Mesendoderm (in vitro differentiated cells): ENCODE results near the gene CRAMP1.

Source experiments
- DNase-seq: peaks from one replicate; pipeline ENCODE4 v3.0.0; 2013
- H2AK5ac ChIP-seq: 2 replicates; pipeline ENCODE4 v1.6.1; 2013; ENCODE audit warnings: low read length, inconsistent platforms
- H2BK120ac ChIP-seq: 2 replicates; pipeline ENCODE4 v1.6.1; 2013; ENCODE audit warnings: low read depth, mild to moderate bottlenecking, low read length, moderate library complexity, mixed read lengths
- H2BK15ac ChIP-seq: replicated peaks from 2 replicates; pipeline ENCODE4 v1.6.1; 2013; ENCODE audit warnings: low read depth, mild to moderate bottlenecking, moderate library complexity
- H2BK5ac ChIP-seq: 2 replicates; pipeline ENCODE4 v1.6.1; 2013; ENCODE audit warnings: low read length, inconsistent platforms
- H3K18ac ChIP-seq: 2 replicates; pipeline ENCODE4 v1.6.1; 2013; ENCODE audit warnings: mild to moderate bottlenecking, low read length, mixed read lengths
- H3K23ac ChIP-seq: one replicate; pipeline ENCODE4 v1.6.1; 2013; ENCODE audit warnings: low read length
- H3K27ac ChIP-seq: 2 replicates; pipeline ENCODE4 v1.5.1; 2013; ENCODE audit warnings: low read depth, mild to moderate bottlenecking, inconsistent platforms, low read length, moderate library complexity
- H3K27me3 ChIP-seq: 2 replicates; pipeline ENCODE4 v1.6.1; 2013; ENCODE audit warnings: low read length, control low read depth, mild to moderate bottlenecking, inconsistent platforms; ENCODE audit not compliant: insufficient read depth, poor library complexity
- H3K36me3 ChIP-seq: 2 replicates; pipeline ENCODE4 v1.6.1; 2013; ENCODE audit warnings: low read length, inconsistent platforms; ENCODE audit not compliant: control insufficient read depth, insufficient read depth
- H3K4ac ChIP-seq: one replicate; pipeline ENCODE4 v1.6.1; 2013; ENCODE audit warnings: low read depth, mild to moderate bottlenecking, low read length, moderate library complexity
- H3K4me1 ChIP-seq: 2 replicates; pipeline ENCODE4 v1.6.1; 2013; ENCODE audit warnings: low read depth, low read length, inconsistent platforms; ENCODE audit not compliant: control insufficient read depth
- H3K4me2 ChIP-seq: 2 replicates; pipeline ENCODE4 v1.6.1; 2013; ENCODE audit warnings: low read length
- H3K4me3 ChIP-seq: 2 replicates; pipeline ENCODE4 v1.5.1; 2013; ENCODE audit warnings: mild to moderate bottlenecking, low read length
- H3K56ac ChIP-seq: one replicate; pipeline ENCODE4 v1.6.1; 2013; ENCODE audit warnings: low read length
- H3K79me1 ChIP-seq: 2 replicates; pipeline ENCODE4 v1.6.1; 2013; ENCODE audit warnings: low read length, inconsistent platforms
- H3K79me2 ChIP-seq: 2 replicates; pipeline ENCODE4 v1.6.1; 2013; ENCODE audit warnings: mild to moderate bottlenecking, low read length; ENCODE audit not compliant: control insufficient read depth, insufficient read depth
- H3K9ac ChIP-seq: 2 replicates; pipeline ENCODE4 v1.6.1; 2013; ENCODE audit warnings: low read length, inconsistent platforms
- H4K5ac ChIP-seq: one replicate; pipeline ENCODE4 v1.6.1; 2013; ENCODE audit warnings: low read length
- H4K8ac ChIP-seq: one replicate; pipeline ENCODE4 v1.6.1; 2013; ENCODE audit warnings: low read depth, mild to moderate bottlenecking, control low read depth, low read length, moderate library complexity
- WGBS: extraction: QIAGEN DNeasy Blood & Tissue Kit; methylation state at CpG from one replicate; pipeline ENCODE4 v1.1.7; 2013; ENCODE audit warnings: low lambda C conversion rate, missing lambda C conversion rate; ENCODE audit not compliant: insufficient coverage; ENCODE audit errors: extremely low coverage; 5-methylcytosine and 5-hydroxymethylcytosine counted together

CRAMP1 gene

GRCh38 chr16:1651094-1651973 lies 39.2 kb downstream of the CRAMP1 start:
- Histone ChIP-seq H2BK15ac (no peak overlapping the region), H3K23ac (no peak overlapping the region), H3K36me3 (peaks cover 8% of the 10 kb centered on the region), H3K79me2 (no peaks in the 10 kb centered on the region), H3K27me3 (no peaks in the 10 kb centered on the region), H4K8ac (no peak overlapping the region), H2BK5ac (no peak overlapping the region), H2BK120ac (no peak overlapping the region), H2AK5ac (no peak overlapping the region), H3K4me2 (no peak overlapping the region), H3K18ac (no peak overlapping the region), H3K9ac (no peak overlapping the region), H3K27ac (no peak overlapping the region), H3K4me3 (no peak overlapping the region), H3K79me1 (peaks cover 10% of the 10 kb centered on the region), H3K56ac (no peak overlapping the region), H3K4me1 (no peaks in the 10 kb centered on the region), H3K4ac (no peak overlapping the region), H4K5ac (no peak overlapping the region)
- DNase-seq: no peak
- no CpG with 5 or more reads among the region's 12 CpGs for WGBS

GRCh38 chr16:1651974-1652312 lies 39.8 kb downstream of the CRAMP1 start:
- Histone ChIP-seq H3K4me2 (no peak overlapping the region), H3K27ac (no peak overlapping the region), H3K18ac (no peak overlapping the region), H3K4me3 (no peak overlapping the region), H3K4ac (no peak overlapping the region), H3K4me1 (no peaks in the 10 kb centered on the region), H3K36me3 (peaks cover 8% of the 10 kb centered on the region), H4K5ac (no peak overlapping the region), H3K79me2 (no peaks in the 10 kb centered on the region), H2BK15ac (no peak overlapping the region), H3K56ac (no peak overlapping the region), H3K23ac (no peak overlapping the region), H2AK5ac (no peak overlapping the region), H3K79me1 (peaks cover 10% of the 10 kb centered on the region), H3K9ac (no peak overlapping the region), H4K8ac (no peak overlapping the region), H2BK120ac (no peak overlapping the region), H2BK5ac (no peak overlapping the region), H3K27me3 (no peaks in the 10 kb centered on the region)
- no CpG with 5 or more reads among the region's 1 CpG for WGBS
- no peak for DNase-seq

DNA sequence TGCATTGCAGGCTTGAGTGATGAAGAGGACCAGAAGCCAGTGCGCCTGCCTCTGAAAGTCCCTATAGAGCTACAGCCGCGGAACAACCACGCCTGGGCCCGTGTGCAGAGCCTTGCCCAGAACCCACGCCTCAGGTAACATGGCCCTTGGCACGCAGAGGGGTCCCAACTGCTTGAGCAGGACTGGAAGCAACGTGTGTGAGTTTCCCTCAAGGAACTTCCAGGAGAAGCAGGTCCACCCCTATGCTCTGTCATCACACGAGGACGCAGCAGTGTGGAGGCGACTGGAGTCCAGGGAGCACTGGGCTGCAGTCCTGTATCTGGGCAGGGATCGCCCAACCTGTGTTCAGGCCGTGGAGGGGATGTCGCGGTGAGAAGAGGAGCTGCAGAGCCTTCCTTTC lies 40.9 kb downstream of the CRAMP1 start:
- H3K4me3 ChIP-seq: no peak overlapping the region
- no peak overlapping the region for H3K4ac ChIP-seq
- H2BK120ac ChIP-seq: no peak overlapping the region
- no peak overlapping the region for H3K56ac ChIP-seq
- H2BK5ac ChIP-seq: no peak overlapping the region
- H3K4me1 ChIP-seq: no peaks in the 10 kb centered on the region
- H3K27ac ChIP-seq: no peak overlapping the region
- H3K79me2 ChIP-seq: no peaks in the 10 kb centered on the region
- no peak overlapping the region for H2AK5ac ChIP-seq
- H3K79me1 ChIP-seq: peaks cover 10% of the 10 kb centered on the region
- H3K27me3 ChIP-seq: no peaks in the 10 kb centered on the region
- no peak overlapping the region for H4K8ac ChIP-seq
- no peak overlapping the region for H3K23ac ChIP-seq
- H3K18ac ChIP-seq: no peak overlapping the region
- H2BK15ac ChIP-seq: no peak overlapping the region
- H4K5ac ChIP-seq: no peak overlapping the region
- no CpG with 5 or more reads among the region's 15 CpGs for WGBS
- peaks cover 8% of the 10 kb centered on the region for H3K36me3 ChIP-seq
- H3K4me2 ChIP-seq: no peak overlapping the region
- no peak overlapping the region for H3K9ac ChIP-seq
- no peak for DNase-seq

GRCh38 chr16:1654505-1655268 lies 42.5 kb downstream of the CRAMP1 start:
- H3K36me3 ChIP-seq: peaks cover 9% of the 10 kb centered on the region
- H3K23ac ChIP-seq: no peak overlapping the region
- H4K5ac ChIP-seq: no peak overlapping the region
- no peak overlapping the region for H4K8ac ChIP-seq
- no peak overlapping the region for H3K4me2 ChIP-seq
- no peak overlapping the region for H3K4me3 ChIP-seq
- WGBS: no CpG with 5 or more reads among the region's 32 CpGs
- H2BK15ac ChIP-seq: no peak overlapping the region
- H3K79me2 ChIP-seq: no peaks in the 10 kb centered on the region
- no peak overlapping the region for H2BK120ac ChIP-seq
- no peaks in the 10 kb centered on the region for H3K27me3 ChIP-seq
- no peak overlapping the region for H3K4ac ChIP-seq
- H3K27ac ChIP-seq: no peak overlapping the region
- no peaks in the 10 kb centered on the region for H3K4me1 ChIP-seq
- H2AK5ac ChIP-seq: no peak overlapping the region
- H3K79me1 ChIP-seq: peaks cover 7% of the 10 kb centered on the region
- H3K18ac ChIP-seq: no peak overlapping the region
- no peak overlapping the region for H3K56ac ChIP-seq
- DNase-seq: no peak
- no peak overlapping the region for H2BK5ac ChIP-seq
- H3K9ac ChIP-seq: no peak overlapping the region

DNA sequence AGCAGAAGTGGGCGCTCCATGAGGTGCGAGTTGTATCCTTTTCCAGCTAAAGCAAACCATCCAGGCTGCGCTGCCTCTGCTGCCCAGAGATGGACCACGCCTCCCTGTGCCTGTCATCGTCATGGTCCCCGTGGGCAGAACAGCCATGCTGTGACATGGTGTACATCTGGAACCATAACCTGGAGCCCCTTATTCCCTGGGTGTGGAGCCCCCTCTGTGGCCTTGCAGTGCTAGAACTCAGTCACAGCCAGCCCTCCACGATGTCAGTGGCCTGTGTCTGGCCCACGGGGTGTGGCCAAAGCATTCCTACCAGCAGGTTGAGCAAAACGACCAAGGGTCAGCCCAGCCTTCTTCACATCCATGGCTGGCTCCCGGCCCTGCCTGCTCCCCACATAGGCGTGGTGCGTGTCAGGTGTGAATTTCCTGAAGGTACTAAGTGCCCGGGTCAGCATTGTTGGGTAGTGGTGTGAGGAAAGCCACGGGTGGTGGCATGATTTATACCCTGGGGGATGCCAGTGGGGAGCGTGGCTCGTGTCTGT lies 43.2 kb downstream of the CRAMP1 start:
- H2BK5ac ChIP-seq: no peak overlapping the region
- no peak overlapping the region for H2AK5ac ChIP-seq
- no CpG with 5 or more reads among the region's 16 CpGs for WGBS
- no peak overlapping the region for H3K56ac ChIP-seq
- no peaks in the 10 kb centered on the region for H3K4me1 ChIP-seq
- peaks cover 10% of the 10 kb centered on the region for H3K36me3 ChIP-seq
- no peaks in the 10 kb centered on the region for H3K27me3 ChIP-seq
- H4K8ac ChIP-seq: no peak overlapping the region
- H3K4ac ChIP-seq: no peak overlapping the region
- no peaks in the 10 kb centered on the region for H3K79me2 ChIP-seq
- H4K5ac ChIP-seq: no peak overlapping the region
- no peak overlapping the region for H3K27ac ChIP-seq
- DNase-seq: no peak
- no peak overlapping the region for H3K4me3 ChIP-seq
- no peak overlapping the region for H3K23ac ChIP-seq
- no peak overlapping the region for H2BK15ac ChIP-seq
- no peak overlapping the region for H3K18ac ChIP-seq
- no peak overlapping the region for H3K9ac ChIP-seq
- no peak overlapping the region for H3K4me2 ChIP-seq
- no peak overlapping the region for H2BK120ac ChIP-seq
- H3K79me1 ChIP-seq: peaks cover 7% of the 10 kb centered on the region
